Stimulated activated CD4-positive, alpha-beta T cell treated with anti-CD3 and anti-CD28 coated beads, Interleukin-15, amount 100 ng/mL, for 1 hour (primary cell): ENCODE measurements around the gene TNFRSF8.
"Not testable (repeated sequence)": the region's sequence is repeated elsewhere in the genome, so short reads cannot be mapped to it uniquely, and the experiment has no call there.

Experiments
- DNase-seq, 2 donors: peaks; one replicate each; pipeline ENCODE4 v3.0.0-alpha.2; 2020; ENCODE audit warnings: low read depth in 1 of 2, low spot score in 1 of 2

The TNFRSF8 gene

GRCh38 chr1:12038356-12039163 lies 24.5 kb upstream of the TNFRSF8 start:
- no peak for DNase-seq

GRCh38 chr1:12039164-12039525 lies 24.0 kb upstream of the TNFRSF8 start:
- DNase-seq = no peak

DNA sequence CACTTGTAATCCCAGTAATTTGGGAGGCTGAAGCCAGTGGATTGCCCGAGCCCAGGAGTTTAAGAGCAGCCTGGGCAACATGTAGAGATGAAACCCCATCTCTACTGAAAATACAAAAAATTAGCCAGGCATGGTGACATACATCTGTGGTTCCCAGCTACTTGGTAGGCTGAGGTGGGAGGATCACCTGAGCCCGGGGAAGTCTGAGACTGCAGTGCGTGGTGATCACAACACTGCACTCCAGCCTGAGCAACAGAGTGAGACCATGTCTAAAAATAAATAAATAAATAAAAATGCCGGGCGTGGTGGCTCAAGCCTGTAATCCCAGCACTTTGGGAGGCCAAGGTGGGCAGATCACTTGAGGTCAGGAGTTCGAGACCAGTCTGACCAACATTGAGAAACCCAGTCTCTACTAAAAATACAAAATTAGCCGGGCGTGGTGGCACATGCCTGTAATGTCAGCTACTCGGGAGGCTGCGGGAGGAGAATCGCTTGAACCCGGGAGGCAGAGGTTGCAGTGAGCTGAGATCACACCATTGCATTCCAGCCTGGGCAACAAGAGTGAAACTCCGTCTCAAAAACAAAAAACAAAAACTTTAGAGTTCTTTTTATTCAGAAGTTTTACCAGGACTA lies 23.2 kb upstream of the TNFRSF8 start:
- not testable (repeated sequence) for DNase-seq

- no peak for DNase-seq
Measured at GRCh38 chr1:12040457-12041051, 22.5 kb upstream of the TNFRSF8 start.

DNA sequence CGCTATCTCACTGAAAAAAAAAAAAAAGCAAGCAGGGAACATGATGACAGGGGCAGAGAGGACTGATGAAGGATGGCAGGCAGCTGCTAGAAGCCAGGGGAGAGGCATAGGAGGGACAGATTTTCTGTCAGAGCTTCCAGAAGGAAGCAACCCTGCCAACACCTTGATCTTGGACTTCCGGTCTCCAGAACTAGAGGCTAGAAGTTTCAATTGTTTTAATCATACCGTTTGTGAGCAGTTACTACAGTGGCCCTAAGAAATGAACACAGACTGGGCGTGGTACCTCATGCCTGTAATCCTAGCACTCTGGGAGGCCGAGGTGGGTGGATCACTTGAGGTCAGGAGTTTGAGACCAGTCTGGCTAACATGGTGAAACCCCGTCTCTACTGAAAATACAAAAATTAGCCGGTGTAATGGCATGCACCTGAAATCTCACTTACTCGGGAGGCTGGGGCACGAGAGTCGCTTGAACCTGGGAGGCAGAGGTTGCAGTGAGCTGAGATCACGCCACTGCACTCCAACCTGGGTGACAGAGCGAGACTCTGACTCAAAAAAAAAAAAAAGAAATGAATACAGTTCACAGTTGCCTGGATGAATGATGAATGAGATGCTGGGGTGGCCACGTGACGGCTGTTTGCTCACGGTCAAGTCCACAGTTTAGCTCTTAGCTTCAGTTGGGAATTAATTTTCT lies 18.8 kb upstream of the TNFRSF8 start:
- DNase-seq = not testable (repeated sequence)

GRCh38 chr1:12046749-12047119 lies 16.4 kb upstream of the TNFRSF8 start:
- DNase-seq = no peak

GRCh38 chr1:12047120-12047876 lies 15.8 kb upstream of the TNFRSF8 start:
- DNase-seq = peak in 1 of 2 donors; percentile 38

- DNase-seq = no peak
Measured at GRCh38 chr1:12048372-12048771, 14.7 kb upstream of the TNFRSF8 start.

- no peak for DNase-seq
Measured at GRCh38 chr1:12049616-12050015, 13.5 kb upstream of the TNFRSF8 start.

GRCh38 chr1:12051361-12051760 lies 11.7 kb upstream of the TNFRSF8 start:
- DNase-seq = no peak

- no peak for DNase-seq
Measured at GRCh38 chr1:12052008-12052573, 11.0 kb upstream of the TNFRSF8 start.

DNA sequence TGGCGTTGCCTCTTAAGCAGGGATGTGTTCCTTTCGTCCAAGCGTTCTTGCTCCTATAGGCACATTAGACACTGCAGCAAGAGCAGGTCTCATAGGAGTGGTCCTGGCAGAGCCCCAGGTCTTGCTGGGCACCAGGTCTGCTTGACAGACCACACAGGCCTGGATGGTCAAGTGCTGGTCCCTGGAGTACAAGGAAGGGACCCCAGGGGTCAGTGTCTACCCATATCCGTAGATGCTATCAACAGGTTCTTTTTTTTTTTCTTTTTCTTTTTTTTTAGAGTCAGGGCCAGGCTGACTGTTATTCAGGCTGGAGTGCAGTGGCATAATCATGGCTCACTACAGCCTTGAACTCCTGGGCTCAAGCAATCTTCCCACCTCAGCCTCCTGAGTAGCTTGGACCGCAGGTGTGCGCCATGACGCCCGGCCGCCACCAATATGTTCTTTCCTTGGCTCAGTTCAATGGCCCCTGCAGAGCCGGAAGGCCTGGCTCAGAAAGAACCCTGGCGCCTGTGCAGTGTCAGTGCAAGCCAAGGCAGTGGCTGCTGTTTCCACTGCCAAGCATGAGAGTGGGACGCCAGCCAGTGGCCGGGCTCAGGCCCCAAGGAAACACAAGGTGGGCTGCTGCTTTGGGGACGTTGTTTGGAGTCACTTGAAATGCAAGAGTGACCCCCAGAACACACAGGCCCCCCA lies 10.0 kb upstream of the TNFRSF8 start:
- DNase-seq = no peak

DNA sequence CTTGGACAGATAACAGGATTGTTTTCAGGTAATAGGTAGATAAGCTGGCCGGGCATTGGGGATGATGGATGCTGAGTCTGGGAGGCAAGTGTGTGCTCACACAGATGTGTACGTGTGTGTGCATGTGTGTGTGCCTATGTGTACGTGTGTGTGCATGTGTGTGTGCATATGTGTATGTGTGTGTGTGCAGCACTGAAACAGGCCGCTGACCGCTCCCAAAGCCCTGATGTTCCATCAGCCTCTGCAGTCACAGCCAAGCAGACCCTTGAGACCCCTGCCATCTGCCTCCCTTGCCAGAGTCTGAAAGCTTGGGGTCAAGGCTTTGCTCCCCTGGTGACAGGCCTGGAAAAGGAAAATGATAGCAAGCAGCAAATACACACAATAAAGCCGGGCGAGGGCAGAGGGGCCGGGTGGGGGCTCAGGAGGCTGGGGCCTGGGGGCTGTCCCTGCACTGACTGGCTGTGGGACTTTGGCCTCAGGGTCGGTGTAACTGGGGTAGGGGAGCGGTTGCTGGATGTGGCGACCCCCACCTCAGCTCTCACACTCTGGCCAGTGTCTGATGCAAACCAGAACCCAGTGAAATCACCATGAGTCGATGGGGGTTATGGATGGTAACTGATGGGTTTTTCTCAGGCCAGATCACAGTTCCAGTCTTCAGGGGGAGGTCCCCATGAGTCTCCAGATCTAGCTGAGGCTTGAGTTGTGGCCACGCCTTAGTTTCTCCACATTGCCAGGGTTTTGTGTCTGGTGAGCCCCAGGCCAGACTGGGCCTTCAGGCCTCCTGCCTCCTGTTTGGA lies 9.2 kb upstream of the TNFRSF8 start:
- no peak for DNase-seq

GRCh38 chr1:12055259-12055658 lies 7.8 kb upstream of the TNFRSF8 start:
- DNase-seq = no peak

DNA sequence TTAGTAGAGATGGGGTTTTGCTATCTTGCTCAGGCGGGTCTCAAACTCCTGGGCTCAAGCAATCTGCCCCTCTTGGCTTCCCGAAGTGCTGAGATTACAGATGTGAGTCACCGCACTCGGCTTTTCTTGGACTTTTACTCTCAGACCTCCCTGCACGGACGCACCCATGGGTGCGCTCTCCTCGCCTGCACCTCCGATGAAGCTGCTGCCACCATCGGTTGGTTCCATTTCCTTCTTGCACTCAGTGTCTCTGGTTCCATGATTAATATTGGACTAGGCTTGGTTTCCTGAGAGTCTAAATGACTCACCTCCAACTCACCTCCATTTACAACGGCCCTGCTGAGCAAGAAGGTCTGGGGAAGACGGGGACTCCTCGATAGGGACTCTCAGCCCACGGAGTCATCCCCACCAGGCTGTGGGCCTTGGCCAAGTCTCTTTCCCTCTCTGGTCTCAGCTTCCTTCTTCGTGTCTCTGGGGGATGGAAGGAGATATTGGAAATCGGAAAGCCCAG lies 6.7 kb upstream of the TNFRSF8 start:
- no peak for DNase-seq

DNA sequence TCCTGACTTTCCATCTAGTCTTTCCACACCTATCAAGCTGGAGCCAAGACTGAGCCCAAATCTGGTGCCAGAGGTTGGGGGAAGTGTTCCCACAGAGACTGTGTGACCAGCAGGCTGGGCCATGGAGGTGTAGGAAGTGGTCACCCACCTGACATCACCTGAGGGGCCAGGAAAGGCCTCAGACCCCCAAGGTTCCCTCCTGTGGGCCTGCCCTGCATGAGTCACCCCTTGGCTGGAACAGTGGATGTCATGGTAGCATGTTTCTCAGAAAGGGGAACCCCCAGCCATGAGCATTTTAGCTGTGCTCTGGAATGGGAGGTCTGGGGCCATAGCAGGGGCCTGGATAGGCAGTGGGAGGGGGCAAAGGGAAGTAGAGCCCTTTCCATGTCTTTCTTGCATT lies 5.7 kb upstream of the TNFRSF8 start:
- DNase-seq = no peak

GRCh38 chr1:12057940-12058687 lies 5.0 kb upstream of the TNFRSF8 start:
- DNase-seq = no peak

DNA sequence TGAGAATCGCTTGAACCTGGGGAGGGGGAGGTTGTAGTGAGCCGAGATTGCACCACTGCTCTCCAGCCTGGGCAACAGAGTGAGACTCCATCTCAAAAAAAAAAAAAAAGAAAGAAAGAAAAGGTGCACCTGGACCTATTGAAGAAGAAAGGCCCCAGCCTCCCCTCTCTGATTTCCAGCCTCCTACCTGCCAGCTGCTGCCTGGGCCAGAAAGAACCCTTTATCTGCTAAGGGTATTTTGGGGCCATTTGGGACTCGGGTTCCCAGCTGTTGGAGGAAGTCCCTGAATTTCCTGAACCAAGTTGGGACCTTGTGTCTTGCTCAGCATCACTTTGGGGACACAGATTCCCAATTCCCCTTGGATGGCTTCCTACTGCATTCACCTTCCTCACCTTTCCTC lies 3.9 kb upstream of the TNFRSF8 start:
- no peak for DNase-seq
